ENCODE measurements around the gene ALOX12. TPM values are rescaled to one million over a fixed set of nuclear protein-coding genes. Genes with fewer than 3 reads are reported as not detected.
A peak's percentile ranks its signal among the peaks of the same experiment; 100 is the strongest.

ALOX12 gene
- total RNA-seq, 1 donor from 2014 or later = not detected

DNA sequence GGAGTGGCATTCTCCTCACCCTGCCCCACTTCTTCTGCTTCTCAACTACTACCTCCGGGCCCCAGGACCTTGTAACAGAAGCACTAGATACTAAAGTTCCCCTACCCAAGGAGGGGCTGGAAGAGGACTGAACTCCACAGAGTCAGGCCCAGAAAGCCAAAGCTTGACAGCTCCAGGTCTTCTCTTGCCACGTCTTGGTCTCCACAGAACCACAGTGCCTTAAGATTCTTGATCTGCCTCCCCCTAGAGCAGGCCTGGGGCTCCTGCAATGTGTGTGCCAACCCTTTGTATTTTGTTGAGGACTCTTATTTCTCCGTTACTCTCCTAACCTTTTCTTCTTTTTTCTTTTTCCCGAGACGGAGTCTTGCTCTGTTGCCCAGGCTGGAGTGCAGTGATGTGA lies 44.0 kb downstream of the ALOX12 start:
- DNase-seq = no peak
- no peak overlapping the region for H3K27ac Mint-ChIP-seq (ENCODE audit: unreplicated experiment)

DNA sequence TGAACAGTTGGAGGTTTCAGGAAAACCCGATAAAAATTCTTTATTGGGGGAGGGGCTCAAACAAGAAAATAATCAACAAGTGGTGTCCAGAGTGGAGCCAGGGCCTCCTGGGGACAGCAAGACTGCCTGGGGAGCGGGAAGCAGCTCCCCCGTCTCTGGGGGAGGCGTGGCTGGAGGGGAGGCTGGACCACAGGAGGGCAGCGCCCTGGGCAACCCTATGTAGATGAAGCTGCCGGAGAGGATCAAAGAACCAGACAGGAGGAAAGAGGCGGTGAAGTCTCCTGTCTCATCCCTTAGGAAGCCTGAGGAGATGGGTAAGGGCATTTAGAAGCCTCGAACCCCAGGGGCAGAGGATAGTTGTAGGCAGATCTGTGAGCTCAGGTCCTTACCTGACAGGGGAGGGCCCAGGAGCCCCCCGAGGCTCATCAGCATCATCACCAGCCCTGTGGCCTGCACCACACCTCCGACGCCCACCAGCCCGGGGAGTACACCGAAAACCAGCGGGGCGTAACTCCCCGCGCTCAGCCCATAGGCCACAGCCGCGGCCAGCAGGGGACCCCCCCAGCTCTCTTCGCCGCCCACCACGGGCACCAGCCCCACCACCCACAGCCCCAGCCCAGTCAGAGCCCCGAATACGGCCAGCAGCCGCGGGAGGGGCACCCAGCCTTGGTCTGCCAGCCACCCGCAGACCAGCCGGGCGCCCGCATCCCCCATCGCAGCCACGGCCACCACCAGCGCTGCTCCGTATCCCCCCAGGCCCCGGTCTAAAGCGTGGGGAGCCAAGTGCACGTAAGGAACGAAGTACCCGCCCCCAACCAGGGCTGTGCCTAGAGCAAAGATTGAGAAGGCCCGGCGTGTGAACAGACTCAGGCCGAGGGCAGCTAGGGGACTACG lies 46.0 kb downstream of the ALOX12 start:
- H3K36me3 Mint-ChIP-seq (ENCODE audit: unreplicated experiment) = no peaks in the 10 kb centered on the region
- peaks cover 4% of the 10 kb centered on the region for H3K9me3 Mint-ChIP-seq (ENCODE audit: unreplicated experiment)
- DNase-seq = no peak
- H3K4me1 Mint-ChIP-seq (ENCODE audit: low read depth, unreplicated experiment) = peaks cover 6% of the 10 kb centered on the region
- peaks cover 18% of the 10 kb centered on the region for H3K27me3 Mint-ChIP-seq (ENCODE audit: unreplicated experiment)
- H3K27ac Mint-ChIP-seq (ENCODE audit: unreplicated experiment) = no peak overlapping the region
- TF ChIP-seq, protein P1, sequence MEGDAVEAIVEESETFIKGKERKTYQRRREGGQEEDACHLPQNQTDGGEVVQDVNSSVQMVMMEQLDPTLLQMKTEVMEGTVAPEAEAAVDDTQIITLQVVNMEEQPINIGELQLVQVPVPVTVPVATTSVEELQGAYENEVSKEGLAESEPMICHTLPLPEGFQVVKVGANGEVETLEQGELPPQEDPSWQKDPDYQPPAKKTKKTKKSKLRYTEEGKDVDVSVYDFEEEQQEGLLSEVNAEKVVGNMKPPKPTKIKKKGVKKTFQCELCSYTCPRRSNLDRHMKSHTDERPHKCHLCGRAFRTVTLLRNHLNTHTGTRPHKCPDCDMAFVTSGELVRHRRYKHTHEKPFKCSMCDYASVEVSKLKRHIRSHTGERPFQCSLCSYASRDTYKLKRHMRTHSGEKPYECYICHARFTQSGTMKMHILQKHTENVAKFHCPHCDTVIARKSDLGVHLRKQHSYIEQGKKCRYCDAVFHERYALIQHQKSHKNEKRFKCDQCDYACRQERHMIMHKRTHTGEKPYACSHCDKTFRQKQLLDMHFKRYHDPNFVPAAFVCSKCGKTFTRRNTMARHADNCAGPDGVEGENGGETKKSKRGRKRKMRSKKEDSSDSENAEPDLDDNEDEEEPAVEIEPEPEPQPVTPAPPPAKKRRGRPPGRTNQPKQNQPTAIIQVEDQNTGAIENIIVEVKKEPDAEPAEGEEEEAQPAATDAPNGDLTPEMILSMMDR (IDR thresholded peaks at IDR 0.05; ENCODE audit: partially characterized antibody, unreplicated experiment) = no peak
- H3K4me3 Mint-ChIP-seq (ENCODE audit: unreplicated experiment) = no peak overlapping the region

More for the DNA sequence above, 44.0 kb downstream of the ALOX12 start:
- H3K9me3 Mint-ChIP-seq (ENCODE audit: unreplicated experiment) = peaks cover 5% of the 10 kb centered on the region
- H3K27me3 Mint-ChIP-seq (ENCODE audit: unreplicated experiment) = peaks cover 18% of the 10 kb centered on the region
- TF ChIP-seq, protein P1 (IDR thresholded peaks at IDR 0.05; ENCODE audit: partially characterized antibody, unreplicated experiment) = no peak
- no peak overlapping the region for H3K4me3 Mint-ChIP-seq (ENCODE audit: unreplicated experiment)
- H3K36me3 Mint-ChIP-seq (ENCODE audit: unreplicated experiment) = no peaks in the 10 kb centered on the region
- no peaks in the 10 kb centered on the region for H3K4me1 Mint-ChIP-seq (ENCODE audit: low read depth, unreplicated experiment)

DNA sequence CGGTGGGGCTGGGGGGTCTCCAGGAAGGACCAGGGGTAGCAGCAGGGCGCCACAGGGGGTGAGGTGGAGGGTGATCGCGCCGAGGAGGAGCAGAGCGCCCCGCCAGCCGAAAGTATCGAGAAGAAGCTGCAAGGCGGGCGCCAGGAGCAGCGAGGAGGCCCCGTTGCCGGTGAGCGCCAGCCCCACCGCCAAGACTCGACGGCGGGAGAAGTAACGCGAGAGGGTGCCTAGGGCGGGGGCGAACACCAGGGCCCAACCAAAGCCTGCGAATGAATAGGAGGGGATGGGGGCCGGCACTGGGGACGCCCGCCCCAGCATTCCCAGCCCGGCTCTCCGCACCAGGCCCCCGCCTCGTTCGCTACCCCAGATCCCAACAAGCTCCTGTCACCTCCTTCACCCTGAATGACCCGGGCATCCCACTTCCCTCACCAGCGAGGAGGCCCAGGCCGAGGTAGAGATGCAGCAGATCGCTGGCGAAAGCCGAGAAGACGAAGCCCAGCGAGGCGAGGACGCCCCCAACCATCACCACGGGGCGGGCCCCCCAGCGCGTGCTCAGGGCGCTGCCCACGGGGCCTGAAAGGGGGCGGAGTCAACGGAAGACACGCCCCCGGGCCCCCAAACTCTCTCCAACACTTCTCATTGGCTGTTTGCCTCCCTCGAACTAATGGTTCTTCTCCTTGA lies 46.8 kb downstream of the ALOX12 start:
- Mint-ChIP-seq H3K27me3 (ENCODE audit: unreplicated experiment) (peaks cover 18% of the 10 kb centered on the region), H3K27ac (ENCODE audit: unreplicated experiment) (no peak overlapping the region), H3K4me1 (ENCODE audit: low read depth, unreplicated experiment) (peaks cover 8% of the 10 kb centered on the region), H3K36me3 (ENCODE audit: unreplicated experiment) (no peaks in the 10 kb centered on the region), H3K9me3 (ENCODE audit: unreplicated experiment) (peaks cover 4% of the 10 kb centered on the region), H3K4me3 (ENCODE audit: unreplicated experiment) (peak overlapping the region; percentile 69)
- TF ChIP-seq, protein P1 (IDR thresholded peaks at IDR 0.05; ENCODE audit: partially characterized antibody, unreplicated experiment) = no peak
- no peak for DNase-seq

DNA sequence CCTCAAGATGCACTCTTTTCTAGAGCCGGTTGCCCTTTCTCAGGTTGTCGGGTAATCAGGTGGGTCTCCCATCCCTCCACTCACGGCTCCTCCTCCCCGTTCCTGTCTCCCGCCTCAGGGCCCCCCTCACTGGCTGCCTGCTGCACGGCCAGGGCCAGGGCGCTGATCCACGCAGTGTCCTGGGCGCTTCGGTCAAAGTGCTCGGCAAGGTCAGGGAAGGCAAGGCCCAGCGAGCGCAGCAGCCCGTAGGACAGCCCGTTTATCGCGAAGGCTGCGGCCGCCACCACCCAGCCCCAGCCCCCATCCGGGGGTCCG lies 47.3 kb downstream of the ALOX12 start:
- Mint-ChIP-seq H3K4me1 (ENCODE audit: low read depth, unreplicated experiment) (peaks cover 8% of the 10 kb centered on the region), H3K4me3 (ENCODE audit: unreplicated experiment) (peak overlapping the region; percentile 69), H3K9me3 (ENCODE audit: unreplicated experiment) (peaks cover 4% of the 10 kb centered on the region), H3K27ac (ENCODE audit: unreplicated experiment) (no peak overlapping the region), H3K36me3 (ENCODE audit: unreplicated experiment) (no peaks in the 10 kb centered on the region), H3K27me3 (ENCODE audit: unreplicated experiment) (peaks cover 18% of the 10 kb centered on the region)
- no peak for DNase-seq
- TF ChIP-seq, protein P1 (IDR thresholded peaks at IDR 0.05; ENCODE audit: partially characterized antibody, unreplicated experiment) = no peak
